Neural cell (in vitro differentiated cells): ENCODE data around the gene EIF2AK2. TPM values are rescaled to one million over a fixed set of nuclear protein-coding genes. Genes with fewer than 3 reads are reported as not detected.

Source experiments
- H2AFZ ChIP-seq: fragments of 200-600, 300-800 bp; sonication (generic), shearing (Covaris generic); 2 replicates; pipeline ENCODE4 v1.6.0; 2014; ENCODE audit warnings: low read depth, mild to moderate bottlenecking, antibody characterized with exemption, low read length, moderate library complexity
- H3F3A ChIP-seq: fragments of 200-600 bp; shearing (Covaris generic); 2 replicates; pipeline ENCODE4 v1.6.1; 2016; ENCODE audit warnings: mild to moderate bottlenecking, moderate library complexity, mixed read lengths, antibody characterized with exemption, low read length; ENCODE audit not compliant: insufficient read depth, poor library complexity, severe bottlenecking
- H3K27ac ChIP-seq: fragments of 200-600, 300-800 bp; sonication (generic), shearing (Covaris generic); 2 replicates; pipeline ENCODE4 v1.5.1; 2014; ENCODE audit warnings: mild to moderate bottlenecking, low read length, moderate library complexity
- H3K27me3 ChIP-seq: fragments of 300-800, 200-600 bp; sonication (generic), shearing (Covaris generic); 2 replicates; pipeline ENCODE4 v1.6.0; 2014; ENCODE audit warnings: mild to moderate bottlenecking, low read depth, low read length, moderate library complexity; ENCODE audit not compliant: insufficient read depth
- H3K36me3 ChIP-seq: fragments of 300-800, 200-600 bp; sonication (generic), shearing (Covaris generic); 2 replicates; pipeline ENCODE4 v1.5.1; 2014; ENCODE audit warnings: mild to moderate bottlenecking, antibody characterized with exemption, low read length, moderate library complexity; ENCODE audit not compliant: insufficient read depth
- H3K4me2 ChIP-seq: fragments of 300-800, 200-600 bp; sonication (generic), shearing (Covaris generic); 2 replicates; pipeline ENCODE4 v1.6.0; 2014; ENCODE audit warnings: mild to moderate bottlenecking, low read length
- H3K4me3 ChIP-seq: fragments of 300-800, 200-600 bp; sonication (generic), shearing (Covaris generic); 2 replicates; pipeline ENCODE4 v1.5.1; 2014; ENCODE audit warnings: mild to moderate bottlenecking, low read length, moderate library complexity
- H3K79me2 ChIP-seq: fragments of 200-600 bp; shearing (Covaris generic); replicated peaks from 2 replicates; pipeline ENCODE4 v1.6.0; 2014; ENCODE audit warnings: mild to moderate bottlenecking, low read length, moderate library complexity; ENCODE audit not compliant: insufficient read depth
- H3K9ac ChIP-seq: fragments of 300-800, 200-600 bp; sonication (generic), shearing (Covaris generic); 2 replicates; pipeline ENCODE4 v1.6.1; 2016; ENCODE audit warnings: mild to moderate bottlenecking, low read length, mixed read lengths
- H3K9me2 ChIP-seq: fragments of 200-600 bp; shearing (Covaris generic); 2 replicates; pipeline ENCODE4 v1.6.1; 2016; ENCODE audit warnings: mild to moderate bottlenecking, low read length, mixed read lengths; ENCODE audit not compliant: insufficient read depth
- H3K9me3 ChIP-seq: fragments of 200-600, 300-800 bp; sonication (generic), shearing (Covaris generic); 2 replicates; pipeline ENCODE4 v1.6.1; 2016; ENCODE audit warnings: mild to moderate bottlenecking, mixed run types, low read length, moderate library complexity, mixed read lengths
- H4K20me1 ChIP-seq: fragments of 200-600 bp; shearing (Covaris generic); 2 replicates; pipeline ENCODE4 v1.6.1; 2016; ENCODE audit warnings: mild to moderate bottlenecking, mixed run types; ENCODE audit not compliant: insufficient read depth
- EP300 ChIP-seq: fragments of 450-650 bp; conservative IDR thresholded peaks from 2 replicates; pipeline ENCODE4 v1.6.1; 2014; ENCODE audit warnings: antibody characterized with exemption, mild to moderate bottlenecking, moderate library complexity; ENCODE audit not compliant: poor library complexity, severe bottlenecking
- EZH2 ChIP-seq: fragments of 200-600, 300-800 bp; shearing (Covaris generic), sonication (generic); IDR thresholded peaks from 2 replicates; pipeline ENCODE4 v1.6.1; 2014; ENCODE audit warnings: antibody characterized with exemption, low read length, borderline replicate concordance, mild to moderate bottlenecking; ENCODE audit not compliant: insufficient read depth, poor library complexity, severe bottlenecking
- MXI1 ChIP-seq: fragments of 450-650 bp; conservative IDR thresholded peaks from 2 replicates; pipeline ENCODE4 v1.6.1; 2014; ENCODE audit warnings: antibody characterized with exemption, mild to moderate bottlenecking; ENCODE audit not compliant: poor library complexity, severe bottlenecking
- POLR2AphosphoS5 ChIP-seq: IDR thresholded peaks from 2 replicates; pipeline ENCODE4 v1.6.1; 2012
- RAD21 ChIP-seq: fragments of 450-650 bp; conservative IDR thresholded peaks from 2 replicates; pipeline ENCODE4 v1.6.1; 2014; ENCODE audit warnings: antibody characterized with exemption, mild to moderate bottlenecking, moderate library complexity
- SMC3 ChIP-seq: fragments of 450-650 bp; conservative IDR thresholded peaks from 2 replicates; pipeline ENCODE4 v1.6.1; 2014; ENCODE audit warnings: antibody characterized with exemption, mild to moderate bottlenecking, moderate library complexity; ENCODE audit not compliant: poor library complexity
- TAF1 ChIP-seq: IDR thresholded peaks from 2 replicates; pipeline ENCODE4 v1.6.1; 2012; ENCODE audit warnings: low read depth
- polyA plus RNA-seq: library from polyadenylated mRNA; depleted of rRNA; stranded (reverse); fragments of >200 nt; gene quantifications from 2 replicates; pipeline ENCODE4 v1.2.3, GENCODE V29; 2014
- TF ChIP-seq, protein P1 (sequence below): fragments of 450-650 bp; IDR thresholded peaks from 2 replicates; pipeline ENCODE4 v1.5.1; 2014; ENCODE audit warnings: antibody characterized with exemption, mild to moderate bottlenecking, moderate library complexity; ENCODE audit not compliant: poor library complexity, severe bottlenecking
- TF ChIP-seq, protein P2 (sequence below): IDR thresholded peaks from 2 replicates; pipeline ENCODE4 v1.6.1; 2012; ENCODE audit warnings: borderline replicate concordance

The EIF2AK2 gene
- polyA plus RNA-seq, 1 donor from 2014 or later: 2.5 TPM

GRCh38 chr2:37190290-37190689 is 33.5 kb upstream of the EIF2AK2 start:
- Histone ChIP-seq H4K20me1 (no peaks in the 10 kb centered on the region), H3K9ac (no peak overlapping the region), H3K27me3 (no peaks in the 10 kb centered on the region), H3K4me3 (no peak overlapping the region), H3K9me3 (no peaks in the 10 kb centered on the region), H3K4me2 (no peak overlapping the region), H3F3A (no peaks in the 10 kb centered on the region), H2AFZ (no peak overlapping the region), H3K9me2 (no peaks in the 10 kb centered on the region), H3K36me3 (no peaks in the 10 kb centered on the region), H3K79me2 (no peaks in the 10 kb centered on the region), H3K27ac (no peak overlapping the region)
- TF ChIP-seq SMC3 (no peak), EZH2 (no peak), TAF1 (no peak), RAD21 (no peak), POLR2AphosphoS5 (no peak), EP300 (no peak), MXI1 (no peak)
- TF ChIP-seq, protein P1, sequence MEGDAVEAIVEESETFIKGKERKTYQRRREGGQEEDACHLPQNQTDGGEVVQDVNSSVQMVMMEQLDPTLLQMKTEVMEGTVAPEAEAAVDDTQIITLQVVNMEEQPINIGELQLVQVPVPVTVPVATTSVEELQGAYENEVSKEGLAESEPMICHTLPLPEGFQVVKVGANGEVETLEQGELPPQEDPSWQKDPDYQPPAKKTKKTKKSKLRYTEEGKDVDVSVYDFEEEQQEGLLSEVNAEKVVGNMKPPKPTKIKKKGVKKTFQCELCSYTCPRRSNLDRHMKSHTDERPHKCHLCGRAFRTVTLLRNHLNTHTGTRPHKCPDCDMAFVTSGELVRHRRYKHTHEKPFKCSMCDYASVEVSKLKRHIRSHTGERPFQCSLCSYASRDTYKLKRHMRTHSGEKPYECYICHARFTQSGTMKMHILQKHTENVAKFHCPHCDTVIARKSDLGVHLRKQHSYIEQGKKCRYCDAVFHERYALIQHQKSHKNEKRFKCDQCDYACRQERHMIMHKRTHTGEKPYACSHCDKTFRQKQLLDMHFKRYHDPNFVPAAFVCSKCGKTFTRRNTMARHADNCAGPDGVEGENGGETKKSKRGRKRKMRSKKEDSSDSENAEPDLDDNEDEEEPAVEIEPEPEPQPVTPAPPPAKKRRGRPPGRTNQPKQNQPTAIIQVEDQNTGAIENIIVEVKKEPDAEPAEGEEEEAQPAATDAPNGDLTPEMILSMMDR: no peak
- TF ChIP-seq, protein P2, sequence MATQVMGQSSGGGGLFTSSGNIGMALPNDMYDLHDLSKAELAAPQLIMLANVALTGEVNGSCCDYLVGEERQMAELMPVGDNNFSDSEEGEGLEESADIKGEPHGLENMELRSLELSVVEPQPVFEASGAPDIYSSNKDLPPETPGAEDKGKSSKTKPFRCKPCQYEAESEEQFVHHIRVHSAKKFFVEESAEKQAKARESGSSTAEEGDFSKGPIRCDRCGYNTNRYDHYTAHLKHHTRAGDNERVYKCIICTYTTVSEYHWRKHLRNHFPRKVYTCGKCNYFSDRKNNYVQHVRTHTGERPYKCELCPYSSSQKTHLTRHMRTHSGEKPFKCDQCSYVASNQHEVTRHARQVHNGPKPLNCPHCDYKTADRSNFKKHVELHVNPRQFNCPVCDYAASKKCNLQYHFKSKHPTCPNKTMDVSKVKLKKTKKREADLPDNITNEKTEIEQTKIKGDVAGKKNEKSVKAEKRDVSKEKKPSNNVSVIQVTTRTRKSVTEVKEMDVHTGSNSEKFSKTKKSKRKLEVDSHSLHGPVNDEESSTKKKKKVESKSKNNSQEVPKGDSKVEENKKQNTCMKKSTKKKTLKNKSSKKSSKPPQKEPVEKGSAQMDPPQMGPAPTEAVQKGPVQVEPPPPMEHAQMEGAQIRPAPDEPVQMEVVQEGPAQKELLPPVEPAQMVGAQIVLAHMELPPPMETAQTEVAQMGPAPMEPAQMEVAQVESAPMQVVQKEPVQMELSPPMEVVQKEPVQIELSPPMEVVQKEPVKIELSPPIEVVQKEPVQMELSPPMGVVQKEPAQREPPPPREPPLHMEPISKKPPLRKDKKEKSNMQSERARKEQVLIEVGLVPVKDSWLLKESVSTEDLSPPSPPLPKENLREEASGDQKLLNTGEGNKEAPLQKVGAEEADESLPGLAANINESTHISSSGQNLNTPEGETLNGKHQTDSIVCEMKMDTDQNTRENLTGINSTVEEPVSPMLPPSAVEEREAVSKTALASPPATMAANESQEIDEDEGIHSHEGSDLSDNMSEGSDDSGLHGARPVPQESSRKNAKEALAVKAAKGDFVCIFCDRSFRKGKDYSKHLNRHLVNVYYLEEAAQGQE: no peak

DNA sequence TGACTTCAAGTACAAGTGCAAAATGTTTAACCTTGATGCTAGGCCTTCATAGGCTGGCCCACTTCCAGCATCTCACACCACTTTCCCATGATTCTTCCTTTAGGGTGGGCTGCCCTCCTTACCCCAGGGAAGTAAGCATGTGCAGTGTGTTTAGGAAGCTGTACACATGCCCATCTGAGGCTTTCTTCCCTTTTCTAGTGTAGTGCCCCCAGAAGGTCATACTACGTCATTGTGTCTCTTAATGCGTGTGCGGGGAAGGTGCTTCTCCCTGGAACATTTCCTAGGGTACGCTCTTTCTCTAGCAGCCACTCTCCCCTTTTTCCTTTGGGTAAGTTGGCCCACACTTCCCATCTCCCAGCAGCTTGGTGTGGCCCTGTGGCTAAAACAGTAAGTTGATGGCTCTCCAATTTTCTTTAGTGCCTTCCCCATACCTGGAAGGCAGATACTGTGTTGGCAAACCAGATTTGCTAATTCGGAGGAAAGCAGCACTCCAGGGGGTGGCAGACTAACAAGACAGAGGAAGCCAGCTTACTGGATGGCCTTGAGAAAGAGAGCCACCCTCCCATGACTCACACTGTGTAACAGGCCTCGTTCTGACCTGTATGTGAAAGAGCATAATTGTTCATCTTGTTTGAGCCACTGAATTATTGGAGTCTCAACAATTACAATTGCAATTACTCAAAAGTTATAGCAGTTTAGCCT is 32.8 kb upstream of the EIF2AK2 start:
- no peak overlapping the region for H3K4me3 ChIP-seq
- no peak overlapping the region for H3K27ac ChIP-seq
- H3K9me3 ChIP-seq: no peaks in the 10 kb centered on the region
- H3K36me3 ChIP-seq: no peaks in the 10 kb centered on the region
- H3F3A ChIP-seq: no peaks in the 10 kb centered on the region
- no peaks in the 10 kb centered on the region for H4K20me1 ChIP-seq
- no peak overlapping the region for H2AFZ ChIP-seq
- no peak overlapping the region for H3K9ac ChIP-seq
- no peaks in the 10 kb centered on the region for H3K9me2 ChIP-seq
- no peaks in the 10 kb centered on the region for H3K79me2 ChIP-seq
- TF ChIP-seq POLR2AphosphoS5 (no peak), TAF1 (no peak), EP300 (no peak), EZH2 (no peak), RAD21 (no peak), SMC3 (no peak), MXI1 (no peak)
- TF ChIP-seq, protein P2: no peak
- TF ChIP-seq, protein P1: no peak
- no peaks in the 10 kb centered on the region for H3K27me3 ChIP-seq
- H3K4me2 ChIP-seq: no peak overlapping the region
